ENCODE measurements around the gene CLTA. TPM values are rescaled to one million over a fixed set of nuclear protein-coding genes. Genes with fewer than 3 reads are reported as not detected.

The CLTA gene
- polyA plus RNA-seq, 1 experiment, result 197 TPM

GRCh38 chr9:36143245-36143641 is 47.5 kb upstream of the CLTA start:
- ChIA-PET CTCF (interaction anchor here (9.2 kb wide), 1 partner anchor 22 kb away, joined by 77 read pairs; no protein-coding TSS in a partner anchor), POLR2A (interaction anchor here (0.5 kb wide), 1 partner anchor 10 kb away, joined by 19 read pairs; no protein-coding TSS in a partner anchor)
- Histone ChIP-seq H3K27me3 (ENCODE audit: control insufficient read depth, insufficient read depth, low read length) (no peaks in the 10 kb centered on the region), H3K4me3 (ENCODE audit: low read depth, low read length) (no peak overlapping the region), H3K36me3 (ENCODE audit: control insufficient read depth, insufficient read depth, low read length) (no peaks in the 10 kb centered on the region)
- TF ChIP-seq CTCF (IDR thresholded peaks at IDR 0.05; ENCODE audit: insufficient read depth, low read depth, low read length), result no peak
- no peak for DNase-seq (ENCODE audit: low read depth)

GRCh38 chr9:36144309-36145232 is 46.1 kb upstream of the CLTA start:
- ChIA-PET POLR2A (no interaction called here), CTCF (interaction anchor here (0.6 to 9.2 kb wide), 4 partner anchors 20 to 46 kb away, joined by 3 to 77 read pairs (median 5); partner anchors contain the start of gene CLTA)
- DNase-seq (ENCODE audit: low read depth), result no peak
- H3K36me3 ChIP-seq (ENCODE audit: control insufficient read depth, insufficient read depth, low read length), result no peaks in the 10 kb centered on the region
- no peaks in the 10 kb centered on the region for H3K27me3 ChIP-seq (ENCODE audit: control insufficient read depth, insufficient read depth, low read length)
- no peak overlapping the region for H3K4me3 ChIP-seq (ENCODE audit: low read depth, low read length)
- no peak for TF ChIP-seq CTCF (IDR thresholded peaks at IDR 0.05; ENCODE audit: insufficient read depth, low read depth, low read length)

- ChIA-PET POLR2A (no interaction called here), CTCF (no interaction called here)
- no peaks in the 10 kb centered on the region for H3K36me3 ChIP-seq (ENCODE audit: control insufficient read depth, insufficient read depth, low read length)
- no peaks in the 10 kb centered on the region for H3K27me3 ChIP-seq (ENCODE audit: control insufficient read depth, insufficient read depth, low read length)
- H3K4me3 ChIP-seq (ENCODE audit: low read depth, low read length), result no peak overlapping the region
- no peak for TF ChIP-seq CTCF (IDR thresholded peaks at IDR 0.05; ENCODE audit: insufficient read depth, low read depth, low read length)
- no peak for DNase-seq (ENCODE audit: low read depth)
Observed at GRCh38 chr9:36145970-36146369, 44.8 kb upstream of the CLTA start.

GRCh38 chr9:36146651-36147050 is 44.1 kb upstream of the CLTA start:
- CTCF ChIA-PET, result interaction anchor here (1.2 to 3.0 kb wide), 2 partner anchors 9 to 20 kb away, joined by 5 to 15 read pairs; no protein-coding TSS in a partner anchor
- POLR2A ChIA-PET, result no interaction called here
- Histone ChIP-seq H3K36me3 (ENCODE audit: control insufficient read depth, insufficient read depth, low read length) (no peaks in the 10 kb centered on the region), H3K4me3 (ENCODE audit: low read depth, low read length) (no peak overlapping the region), H3K27me3 (ENCODE audit: control insufficient read depth, insufficient read depth, low read length) (no peaks in the 10 kb centered on the region)
- TF ChIP-seq CTCF (IDR thresholded peaks at IDR 0.05; ENCODE audit: insufficient read depth, low read depth, low read length), result no peak
- DNase-seq (ENCODE audit: low read depth), result no peak

- Histone ChIP-seq H3K27me3 (ENCODE audit: control insufficient read depth, insufficient read depth, low read length) (no peaks in the 10 kb centered on the region), H3K36me3 (ENCODE audit: control insufficient read depth, insufficient read depth, low read length) (no peaks in the 10 kb centered on the region), H3K4me3 (ENCODE audit: low read depth, low read length) (no peak overlapping the region)
- no peak for DNase-seq (ENCODE audit: low read depth)
- CTCF ChIA-PET, result interaction anchor here (1.2 to 3.0 kb wide), 4 partner anchors 8 to 19 kb away, joined by 3 to 15 read pairs (median 6); no protein-coding TSS in a partner anchor
- POLR2A ChIA-PET, result no interaction called here
- TF ChIP-seq CTCF (IDR thresholded peaks at IDR 0.05; ENCODE audit: insufficient read depth, low read depth, low read length), result no peak
Observed at GRCh38 chr9:36147441-36148175, 43.1 kb upstream of the CLTA start.

Measured in BJ (cell line).